GM19023 (cell line): ENCODE results near the gene PRAC2.

Experiments
- ATAC-seq: cut with Tn5 transposase; IDR thresholded peaks from one replicate; pipeline ENCODE4 v1.9.1; 2021; ENCODE audit warnings: mild to moderate bottlenecking, moderate library complexity; ENCODE audit not compliant: unreplicated experiment

PRAC2 gene

DNA sequence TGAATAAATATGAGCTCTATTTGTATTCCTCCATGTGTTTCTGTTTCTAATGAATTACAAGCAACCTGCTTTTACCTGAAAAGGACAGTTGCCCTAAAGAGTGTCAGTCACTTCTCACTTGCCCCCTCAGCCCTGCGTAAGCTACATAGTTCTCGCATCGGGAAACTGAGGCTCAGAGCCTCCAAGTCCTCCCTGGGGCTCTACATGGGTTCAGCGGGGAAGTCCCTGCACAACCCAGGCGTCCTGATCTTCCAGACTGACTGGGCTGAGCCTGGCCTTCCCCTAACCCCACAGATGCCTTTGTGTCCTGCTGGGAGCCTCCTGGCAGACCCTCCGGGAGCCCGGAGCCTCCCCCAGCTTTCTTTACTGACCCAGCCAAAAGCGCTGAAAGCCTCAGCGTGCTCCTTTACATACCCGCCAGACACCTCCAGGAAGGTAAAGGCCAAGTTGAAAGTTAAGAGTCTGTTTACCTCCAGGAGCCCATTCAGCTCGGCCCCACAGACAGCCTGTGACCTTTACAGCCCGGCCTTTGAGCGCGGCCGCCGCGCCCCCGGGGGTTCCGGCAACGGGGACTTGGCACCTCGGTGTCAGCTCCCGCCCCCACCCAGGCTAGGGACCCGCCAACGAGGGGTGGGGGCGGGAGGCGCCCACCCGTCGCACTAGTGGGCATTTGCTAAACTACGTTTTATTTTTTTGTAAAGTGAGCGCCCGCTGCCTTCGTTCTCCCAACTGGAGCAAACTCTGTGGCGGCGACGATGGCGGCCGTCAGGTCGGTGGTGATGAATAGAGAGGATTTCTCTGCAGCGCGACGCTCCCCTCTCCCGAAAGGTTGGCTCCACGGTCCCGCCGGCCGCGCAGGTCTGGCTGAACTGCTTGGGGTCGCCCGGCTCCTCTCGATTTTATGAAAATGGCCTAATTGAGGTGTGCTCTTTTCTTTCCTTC is 10.0 kb downstream of the PRAC2 start:
- ATAC-seq: no peak

DNA sequence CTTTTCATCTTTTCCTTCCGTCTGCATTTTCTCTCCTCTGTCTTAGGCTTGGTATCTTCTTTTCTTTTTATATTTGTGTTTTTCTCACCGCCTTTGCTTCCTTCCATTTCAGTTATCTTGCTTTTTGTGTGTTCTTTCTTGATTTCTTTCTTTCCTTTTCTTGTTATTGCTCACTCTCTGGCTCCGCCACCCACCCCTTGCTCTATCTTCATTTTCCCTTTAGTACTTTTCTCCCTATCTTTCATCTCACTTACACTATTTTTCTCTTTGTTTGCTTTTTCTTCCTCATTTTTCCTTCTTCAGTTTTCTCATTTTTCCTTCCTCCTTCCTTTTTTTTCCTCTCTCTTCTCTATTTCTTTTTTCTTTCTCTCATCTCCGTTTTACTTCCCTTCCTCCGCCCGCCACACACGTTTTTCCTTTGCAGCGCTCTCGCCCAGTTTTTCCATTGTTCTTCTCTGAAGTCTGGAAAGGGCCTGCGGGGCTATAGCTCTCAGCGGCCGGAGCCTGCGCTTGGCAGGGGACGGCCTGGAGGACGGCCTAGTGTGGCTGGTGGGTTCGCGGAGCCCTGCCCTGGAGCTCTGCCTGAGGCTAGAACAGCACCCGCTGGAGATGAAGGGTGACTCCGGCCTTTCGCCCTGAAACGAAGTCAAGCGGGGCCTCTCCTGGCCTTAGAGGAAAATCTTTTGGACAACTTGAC is 10.8 kb downstream of the PRAC2 start:
- ATAC-seq: no peak

DNA sequence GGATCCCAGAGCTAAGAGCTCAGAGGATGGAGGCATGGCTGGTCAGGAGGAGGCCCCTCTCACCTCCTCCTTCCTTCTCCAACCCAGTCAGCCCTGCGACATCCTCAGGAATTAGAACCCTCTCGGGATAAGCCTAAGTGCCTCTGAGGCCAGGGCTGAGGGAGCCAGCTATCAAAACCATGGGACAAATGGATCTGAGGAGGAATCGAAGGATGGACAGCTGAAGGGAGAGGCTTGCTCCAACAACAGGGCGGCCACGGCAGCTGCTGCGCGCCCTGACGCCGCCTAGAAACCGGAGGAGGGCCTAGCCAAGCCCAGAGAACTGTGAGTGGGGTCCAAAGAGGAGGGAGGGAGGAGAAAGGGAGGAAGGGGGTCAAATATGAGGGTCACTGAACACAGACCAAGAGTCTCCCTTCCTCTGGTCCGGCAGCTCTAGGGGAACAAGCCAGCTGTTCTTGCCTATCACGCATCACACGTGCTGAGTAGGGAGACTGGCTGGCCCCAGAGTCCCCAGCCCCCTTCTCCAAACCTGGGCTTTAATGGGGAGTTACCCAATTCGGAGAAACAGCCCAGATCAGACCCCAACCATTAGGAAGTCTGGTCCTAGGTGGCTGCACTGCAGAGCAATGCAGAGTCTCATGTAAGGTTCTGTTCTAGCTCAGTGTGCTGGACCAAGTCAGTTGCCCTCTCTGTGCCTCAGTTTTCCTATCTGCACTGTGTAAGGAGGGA is 11.5 kb downstream of the PRAC2 start:
- ATAC-seq: no peak

DNA sequence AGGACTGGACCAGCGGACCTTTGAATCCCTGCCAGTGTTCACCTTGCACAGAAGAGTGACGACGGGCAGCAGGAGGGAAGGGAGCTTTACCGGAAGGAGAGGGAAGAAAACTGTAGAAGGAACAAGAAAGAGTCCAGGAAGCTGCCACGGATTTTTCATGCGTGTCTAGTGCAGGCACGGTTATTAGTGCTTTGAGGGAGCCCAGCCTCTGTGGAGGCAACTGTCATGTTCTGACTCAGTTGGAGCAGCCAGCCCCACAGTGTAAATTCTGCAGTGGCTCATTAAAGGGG is 12.0 kb downstream of the PRAC2 start:
- ATAC-seq: no peak

DNA sequence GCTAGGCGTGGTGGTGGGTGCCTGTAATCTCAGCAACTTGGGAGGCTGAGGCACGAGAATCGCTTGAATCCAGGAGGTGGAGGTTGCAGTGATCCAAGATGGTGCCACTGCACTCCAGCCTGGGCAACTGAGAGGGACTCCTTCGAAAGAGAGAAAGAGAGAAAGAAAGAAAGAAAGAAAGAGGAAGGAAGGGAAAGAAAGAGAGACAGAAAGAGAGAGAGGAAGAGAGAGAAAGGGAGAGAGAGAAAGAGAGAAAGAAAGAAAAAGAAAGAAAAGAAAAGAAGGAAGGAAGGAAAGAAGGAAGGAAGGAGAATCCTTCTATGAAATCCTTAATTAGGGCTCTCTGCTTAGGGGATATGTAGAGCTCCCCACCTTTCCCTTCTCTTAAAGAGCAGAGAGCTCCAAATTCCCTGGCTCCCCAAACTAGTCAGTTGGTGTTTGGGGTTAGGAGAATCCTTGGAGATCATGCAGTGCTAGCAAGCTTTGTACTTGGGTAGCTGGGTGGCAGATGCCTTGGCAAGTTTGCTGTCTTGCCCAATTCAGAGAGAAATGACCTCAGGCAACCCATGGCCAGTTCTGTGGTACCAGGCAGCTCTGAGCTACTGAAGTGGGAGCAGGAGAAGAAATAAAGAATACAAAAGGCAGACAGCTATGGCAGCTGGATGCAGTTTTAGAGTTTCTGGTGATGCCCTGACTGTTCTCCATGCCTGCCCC is 14.5 kb downstream of the PRAC2 start:
- no peak for ATAC-seq

DNA sequence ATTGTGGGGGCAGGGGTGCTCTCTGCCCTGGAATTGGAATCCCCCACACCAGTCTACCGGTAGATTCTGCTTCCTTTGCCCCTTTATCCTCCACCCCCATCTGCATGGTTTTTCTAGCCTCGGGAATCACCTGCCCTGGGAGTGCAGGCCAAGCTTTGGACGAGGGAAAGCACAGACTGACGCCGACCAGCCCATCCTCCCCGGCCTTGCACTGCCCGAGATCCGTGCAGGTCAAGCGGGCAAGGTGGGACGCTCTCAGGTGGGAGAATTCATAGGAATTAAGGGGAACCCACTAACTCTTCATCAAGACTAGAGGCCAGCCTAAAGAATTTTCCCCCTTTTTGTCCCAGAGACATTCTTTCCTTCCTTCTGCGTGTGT is 15.4 kb downstream of the PRAC2 start:
- ATAC-seq: no peak

DNA sequence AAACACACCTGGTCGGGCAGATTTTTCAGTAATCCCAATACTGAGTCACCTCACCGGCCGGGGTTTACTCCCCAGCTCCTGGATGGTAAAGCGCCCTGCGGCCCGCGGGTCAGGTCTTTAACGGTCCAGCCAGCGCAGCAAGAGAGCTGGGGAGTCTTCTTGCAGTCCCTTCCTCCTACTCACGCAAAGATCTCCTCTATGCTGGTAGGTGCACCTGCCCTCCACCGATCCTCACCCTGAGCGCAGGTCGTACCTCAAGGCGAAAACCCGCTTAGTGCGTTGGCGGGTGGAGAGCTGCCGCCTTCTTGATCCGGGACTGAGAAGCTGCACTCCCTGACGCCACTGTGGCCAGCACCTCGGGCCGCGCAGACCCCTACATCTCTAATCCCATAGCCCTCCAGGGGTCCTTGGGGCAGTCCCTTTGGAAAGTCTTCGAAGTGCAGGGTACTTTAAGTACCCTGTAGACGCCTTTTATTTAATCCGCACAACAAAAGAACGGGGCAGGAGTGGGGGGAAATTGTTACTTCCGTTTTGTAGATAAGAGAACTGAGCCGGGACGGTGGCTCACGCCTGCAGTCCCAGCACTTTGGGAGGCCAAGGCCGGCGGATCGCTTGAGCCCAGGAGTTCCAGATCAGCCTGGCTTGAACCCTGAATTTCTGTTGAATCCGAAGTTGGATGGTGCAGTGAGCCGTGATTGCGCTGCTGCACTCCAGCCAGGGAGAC is 16.0 kb downstream of the PRAC2 start:
- ATAC-seq: no peak

DNA sequence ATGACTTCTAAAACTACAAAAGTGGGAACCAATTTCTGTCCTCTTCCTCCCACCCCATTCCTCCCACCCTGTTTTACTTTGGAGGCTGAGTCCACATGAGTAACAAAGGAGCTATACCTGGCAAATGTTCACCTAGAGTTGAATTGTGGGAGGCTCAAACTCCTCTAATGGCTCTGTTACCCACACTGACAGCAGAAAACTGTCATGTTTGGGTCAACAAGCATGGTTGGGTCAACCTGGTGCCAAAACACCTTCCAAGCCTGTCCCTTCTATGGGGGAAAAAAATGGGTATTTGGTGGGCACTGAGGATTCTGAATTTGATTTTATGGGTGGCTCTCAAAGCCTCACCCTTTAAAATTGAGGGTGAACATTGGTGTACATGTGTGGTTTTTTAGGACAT is 17.6 kb downstream of the PRAC2 start:
- no peak for ATAC-seq

DNA sequence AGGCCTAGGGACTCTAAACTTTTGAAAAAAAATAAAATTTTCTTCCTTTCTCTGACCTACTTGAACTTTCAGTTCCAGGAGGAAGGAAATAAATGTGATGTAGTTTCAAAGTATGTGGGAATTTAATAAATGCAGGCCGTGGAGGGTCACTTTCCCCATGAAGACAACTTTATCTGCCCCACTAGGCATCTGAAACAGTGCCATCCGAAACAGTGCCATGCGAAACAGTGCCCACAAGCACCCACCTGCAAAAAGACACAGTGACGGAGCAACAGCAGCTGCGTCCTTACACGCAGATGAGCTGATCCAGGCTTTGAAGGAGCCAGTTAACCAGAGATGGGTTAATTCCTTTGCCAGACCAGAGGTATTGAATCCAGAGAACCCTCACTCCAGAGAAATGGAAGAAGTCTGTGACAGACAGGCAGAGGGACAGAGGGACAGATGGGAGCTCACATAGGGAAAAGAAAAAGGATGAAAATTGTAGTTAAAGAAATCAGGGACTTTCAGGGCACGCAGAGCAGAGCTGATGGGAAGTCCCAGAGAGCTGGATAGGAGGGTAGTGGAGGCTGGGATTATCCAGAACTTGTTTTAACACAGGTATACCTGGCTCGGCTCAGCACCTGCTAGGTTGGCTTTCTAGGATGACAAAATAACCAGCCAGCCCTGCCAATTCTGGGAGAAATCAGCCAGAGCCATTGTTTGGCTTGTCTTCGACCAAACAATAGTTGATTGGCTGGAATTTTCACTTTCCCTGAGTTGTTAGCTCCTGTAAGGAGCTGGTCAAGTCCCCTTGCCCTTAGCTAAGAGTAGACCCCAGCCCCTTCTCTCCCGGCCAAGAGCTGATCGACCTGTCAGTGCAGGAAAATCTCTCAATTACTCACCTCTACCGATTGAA is 22.6 kb downstream of the PRAC2 start:
- ATAC-seq: no peak

DNA sequence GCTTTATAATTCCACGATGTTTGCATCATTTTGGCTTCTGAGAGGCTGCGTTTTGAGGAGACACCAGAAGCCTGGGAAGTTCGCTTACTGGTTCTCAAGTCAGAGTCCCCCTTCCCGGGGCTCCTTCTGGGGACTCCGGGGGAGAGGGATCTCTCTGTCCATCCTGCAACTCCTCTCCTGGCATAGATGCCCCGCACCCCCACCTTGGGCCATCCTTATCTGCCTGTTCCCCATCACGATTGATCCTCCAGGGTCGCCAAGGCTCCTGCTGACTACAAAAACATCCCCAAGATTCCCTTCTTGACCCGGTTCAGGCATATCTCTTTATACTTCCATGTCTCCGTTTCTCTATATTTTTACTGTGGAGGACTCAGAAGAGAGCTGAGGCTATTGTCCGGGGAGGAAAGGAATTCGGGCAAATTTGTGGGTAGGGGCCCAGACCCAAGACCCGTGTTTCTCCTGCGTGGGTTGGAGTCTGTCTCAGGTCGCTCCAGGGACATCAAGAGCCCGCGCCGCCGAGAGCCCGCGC is 24.0 kb downstream of the PRAC2 start:
- ATAC-seq: no peak

DNA sequence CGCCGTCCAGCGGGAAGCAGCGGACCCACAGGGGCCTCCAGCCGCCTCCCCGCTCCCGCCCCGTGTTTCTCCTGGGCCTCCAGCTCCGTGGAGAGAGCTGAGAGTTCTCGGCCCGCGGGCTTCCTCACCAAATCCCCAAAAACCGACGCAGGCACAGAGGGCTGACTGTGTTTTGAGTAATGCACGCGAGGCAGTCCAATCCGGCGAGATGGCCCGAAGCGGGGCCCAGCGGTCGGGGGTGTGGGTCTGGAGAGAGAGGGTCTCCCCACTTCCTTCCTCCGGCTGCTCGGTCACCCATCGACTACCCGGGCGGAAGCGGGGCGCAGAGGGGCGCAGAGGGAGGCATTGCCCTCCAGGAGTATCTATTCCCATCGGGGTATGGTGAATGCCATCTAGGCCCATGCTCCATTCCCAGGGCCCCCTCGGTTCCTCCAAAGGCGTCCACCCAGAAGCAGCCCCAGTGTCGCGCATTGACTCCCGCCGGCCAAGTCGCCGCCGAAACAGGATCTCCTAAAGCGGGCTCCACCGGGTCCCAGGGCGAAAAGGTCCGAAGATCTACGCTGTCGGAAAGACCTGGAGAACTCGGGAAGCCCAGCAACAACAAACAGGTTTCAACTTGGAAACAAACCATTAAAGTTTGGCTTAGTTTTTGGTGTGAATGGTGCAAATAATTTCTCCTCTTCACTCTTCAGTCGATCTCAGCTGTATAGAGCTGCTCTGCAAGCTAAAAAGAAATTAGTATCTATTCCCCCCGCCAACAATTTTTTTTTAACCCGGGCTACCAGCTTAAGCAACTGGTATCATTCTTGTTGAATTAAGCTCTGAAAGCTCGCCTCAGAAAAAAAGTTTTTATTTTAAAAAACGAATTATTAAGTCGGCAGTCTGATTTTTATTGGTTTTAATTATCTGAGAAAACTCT is 24.7 kb downstream of the PRAC2 start:
- no peak for ATAC-seq

DNA sequence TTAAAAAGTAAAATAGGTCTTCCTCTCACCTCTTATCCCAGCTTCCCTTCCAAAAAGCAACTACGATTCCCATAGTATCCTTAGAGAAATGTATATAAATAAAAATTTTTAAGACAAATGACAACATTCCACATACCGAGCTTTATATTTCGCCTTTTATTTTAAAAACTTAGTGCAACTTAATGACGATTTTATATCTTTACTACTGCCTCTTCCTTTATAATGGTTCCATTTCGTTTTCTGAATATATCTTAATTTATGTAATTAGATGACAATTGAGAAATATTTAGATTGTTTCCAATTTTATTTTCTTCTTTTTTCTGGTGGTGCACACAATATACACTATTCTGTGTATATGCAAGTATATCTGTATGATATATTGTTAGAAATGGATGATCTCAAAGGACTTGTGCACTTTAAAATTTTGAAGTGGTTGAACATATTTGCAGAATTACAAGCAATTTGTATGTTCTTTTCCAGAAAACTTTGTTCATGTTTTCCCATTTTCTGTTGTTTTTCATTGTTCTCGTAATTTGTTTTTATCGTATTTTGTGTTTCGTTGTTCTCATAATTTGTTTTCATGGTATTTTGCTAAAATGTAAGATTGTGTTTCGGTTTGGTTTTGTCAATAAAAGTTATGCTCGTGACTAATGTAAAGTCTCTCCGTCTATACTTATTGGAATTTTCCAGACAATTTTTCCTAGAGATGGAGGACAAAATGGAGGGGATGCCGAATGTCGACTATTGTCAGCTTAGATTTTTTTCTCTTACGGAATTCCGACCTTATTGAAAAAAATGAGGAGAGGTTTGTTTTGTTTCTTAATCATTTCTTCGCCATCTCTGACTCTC is 26.0 kb downstream of the PRAC2 start:
- ATAC-seq: no peak

DNA sequence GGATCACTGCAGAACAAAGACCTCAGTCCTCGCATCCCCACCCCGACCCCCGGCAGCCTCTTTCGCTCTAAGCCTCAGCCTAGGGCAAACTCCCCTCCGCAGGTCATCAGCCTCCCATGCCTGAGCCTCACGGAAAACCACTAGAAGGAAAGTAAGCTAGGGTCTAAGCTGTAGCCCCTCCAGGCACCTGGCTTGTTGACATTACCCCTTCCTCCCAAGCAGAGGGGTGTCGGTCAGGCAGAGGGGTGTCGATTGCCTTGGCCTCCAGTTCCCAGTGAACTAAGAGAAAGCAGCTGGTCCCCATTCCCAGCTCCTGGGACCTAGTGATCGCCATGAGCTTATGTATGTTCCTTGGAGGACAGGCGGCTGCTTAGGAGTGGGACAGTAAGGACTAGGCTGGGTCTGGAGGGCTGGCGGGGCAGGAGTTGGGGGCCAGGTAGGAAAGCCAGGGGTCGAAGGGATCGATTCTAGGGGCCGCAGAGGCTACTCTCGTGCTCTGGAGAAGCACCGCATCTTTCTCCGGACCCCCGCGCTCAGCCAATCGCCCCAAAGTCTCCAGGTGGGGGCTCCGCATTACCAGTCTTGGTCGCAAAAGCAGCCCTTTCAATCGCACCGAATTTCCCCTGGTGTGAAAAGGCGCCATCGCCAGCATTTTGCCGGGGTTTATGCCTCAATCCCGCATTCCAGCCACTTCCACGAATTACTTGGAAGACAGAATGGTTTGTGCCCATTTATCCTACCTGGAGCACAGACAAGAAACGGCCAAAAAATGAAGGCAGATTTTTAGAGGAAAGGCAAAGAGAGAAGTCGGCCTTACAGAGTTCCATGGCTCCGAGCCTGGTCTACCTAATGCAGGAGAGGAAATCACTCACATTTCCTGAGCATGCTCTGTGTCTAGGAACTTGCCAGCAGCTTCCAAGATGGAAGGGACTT is 26.9 kb downstream of the PRAC2 start:
- no peak for ATAC-seq

DNA sequence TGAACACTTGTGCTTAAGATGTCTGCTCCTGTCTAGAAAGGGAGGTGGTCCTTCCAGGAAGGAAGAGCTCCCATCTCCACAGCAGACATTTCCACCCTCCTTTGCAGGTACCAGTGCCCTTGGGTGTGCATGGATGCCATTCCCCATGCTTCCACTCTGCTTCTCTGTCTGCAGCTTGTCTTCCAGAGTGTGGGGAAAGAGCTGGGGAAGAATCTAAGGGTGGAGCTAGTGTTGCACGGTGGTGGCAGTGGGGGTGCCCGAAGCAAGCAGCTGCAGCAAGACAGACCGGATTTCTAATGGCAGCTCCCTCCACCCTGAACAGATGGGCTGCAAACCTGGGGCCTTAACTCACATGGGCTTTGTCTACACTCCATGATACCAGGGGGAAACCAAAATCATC is 28.2 kb downstream of the PRAC2 start:
- no peak for ATAC-seq

DNA sequence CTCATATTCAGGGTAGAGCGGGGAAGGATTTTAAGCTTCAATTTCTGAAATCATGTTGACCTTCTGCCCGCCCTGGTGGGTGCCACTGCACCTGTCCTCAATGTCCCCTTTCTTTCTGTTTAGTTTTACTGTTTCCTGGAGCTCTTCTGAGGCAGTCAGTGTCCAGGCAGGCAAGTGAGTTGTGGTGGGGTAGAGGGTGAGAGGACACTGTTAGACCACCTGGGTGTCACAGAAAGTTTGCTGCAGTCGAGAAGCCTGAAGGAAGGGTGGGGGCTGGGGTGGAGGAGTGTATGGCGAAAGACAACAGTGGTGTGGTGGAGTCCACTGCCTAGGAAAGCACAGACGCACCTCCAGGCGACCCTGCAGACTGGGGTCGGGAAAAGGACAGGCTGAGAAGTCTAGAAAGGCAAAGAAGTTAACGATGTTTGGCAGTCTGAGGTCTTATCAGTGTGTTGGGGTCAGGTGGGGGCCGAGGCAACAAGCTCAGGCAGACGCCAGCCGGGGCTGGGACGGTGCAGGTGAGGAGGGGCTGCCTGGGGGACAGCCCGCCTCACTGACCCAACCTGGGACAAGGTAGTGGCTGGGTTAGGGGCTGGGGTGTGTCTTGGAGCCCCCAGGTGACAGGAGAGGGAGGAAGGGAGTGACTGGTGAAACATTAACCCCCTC is 28.9 kb downstream of the PRAC2 start:
- ATAC-seq: no peak
